Measurements from ENCODE around the gene NDRG2.

GRCh38 chr14:21054123-21054767, 29.4 kb upstream of the NDRG2 start:
- TF ChIP-seq CTCF (conservative IDR thresholded peaks at IDR 0.05 in 1 of 2, IDR thresholded peaks at IDR 0.05 in 1 of 2; ENCODE audit: extremely low read depth in 1 of 2, insufficient read depth in 1 of 2, low read depth in 1 of 2, low read length in 2 of 2) = no peak
- no peak for TF ChIP-seq EZH2 (IDR thresholded peaks at IDR 0.05; ENCODE audit: borderline replicate concordance, low read length)
